ENCODE data around the gene MYRIP. TPM values are rescaled to one million over a fixed set of nuclear protein-coding genes. Genes with fewer than 3 reads are reported as not detected.
"Not testable (repeated sequence)": the region's sequence is repeated elsewhere in the genome, so short reads cannot be mapped to it uniquely, and the experiment has no call there.

MYRIP gene
- total and polyA plus RNA-seq, 12 donors, result 0.45 to 2.7 (median 1.3) TPM

DNA sequence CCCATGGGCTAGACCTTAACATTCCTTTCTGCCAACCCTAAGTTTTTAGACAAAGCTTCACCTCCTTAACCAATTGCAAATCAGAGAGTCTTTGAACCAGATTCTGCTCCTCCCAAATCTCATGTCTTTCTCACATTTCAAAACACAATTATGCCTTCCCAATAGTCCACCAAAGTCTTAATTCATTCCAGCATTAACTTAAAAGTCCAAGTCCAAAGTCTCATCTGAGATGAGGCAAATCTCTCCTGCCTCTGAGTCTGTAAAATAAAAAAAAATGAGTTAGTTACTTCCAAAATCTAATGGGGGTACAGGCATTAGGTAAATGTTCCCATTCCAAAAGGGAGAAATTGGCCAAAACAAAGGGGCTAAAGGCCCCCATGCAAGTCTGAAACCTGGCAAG lies 43.8 kb upstream of the MYRIP start:
- Histone ChIP-seq H3K36me3 (no peaks in the 10 kb centered on the region), H3K27ac (no peak overlapping the region), H3K9me3 (peaks cover 0 to 4% (median 0%) of the 10 kb centered on the region in 11 donors), H3K27me3 (no peaks in the 10 kb centered on the region), H3K4me1 (peaks cover 0 to 4% (median 0%) of the 10 kb centered on the region in 9 donors), H3K4me3 (no peak overlapping the region)
- DNase-seq, result no peak
- ATAC-seq, result no peak
- intact Hi-C loops (cut with DNase I), result no loop called here
- TF ChIP-seq, protein P1, sequence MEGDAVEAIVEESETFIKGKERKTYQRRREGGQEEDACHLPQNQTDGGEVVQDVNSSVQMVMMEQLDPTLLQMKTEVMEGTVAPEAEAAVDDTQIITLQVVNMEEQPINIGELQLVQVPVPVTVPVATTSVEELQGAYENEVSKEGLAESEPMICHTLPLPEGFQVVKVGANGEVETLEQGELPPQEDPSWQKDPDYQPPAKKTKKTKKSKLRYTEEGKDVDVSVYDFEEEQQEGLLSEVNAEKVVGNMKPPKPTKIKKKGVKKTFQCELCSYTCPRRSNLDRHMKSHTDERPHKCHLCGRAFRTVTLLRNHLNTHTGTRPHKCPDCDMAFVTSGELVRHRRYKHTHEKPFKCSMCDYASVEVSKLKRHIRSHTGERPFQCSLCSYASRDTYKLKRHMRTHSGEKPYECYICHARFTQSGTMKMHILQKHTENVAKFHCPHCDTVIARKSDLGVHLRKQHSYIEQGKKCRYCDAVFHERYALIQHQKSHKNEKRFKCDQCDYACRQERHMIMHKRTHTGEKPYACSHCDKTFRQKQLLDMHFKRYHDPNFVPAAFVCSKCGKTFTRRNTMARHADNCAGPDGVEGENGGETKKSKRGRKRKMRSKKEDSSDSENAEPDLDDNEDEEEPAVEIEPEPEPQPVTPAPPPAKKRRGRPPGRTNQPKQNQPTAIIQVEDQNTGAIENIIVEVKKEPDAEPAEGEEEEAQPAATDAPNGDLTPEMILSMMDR (IDR thresholded peaks at IDR 0.05), result no peak

DNA sequence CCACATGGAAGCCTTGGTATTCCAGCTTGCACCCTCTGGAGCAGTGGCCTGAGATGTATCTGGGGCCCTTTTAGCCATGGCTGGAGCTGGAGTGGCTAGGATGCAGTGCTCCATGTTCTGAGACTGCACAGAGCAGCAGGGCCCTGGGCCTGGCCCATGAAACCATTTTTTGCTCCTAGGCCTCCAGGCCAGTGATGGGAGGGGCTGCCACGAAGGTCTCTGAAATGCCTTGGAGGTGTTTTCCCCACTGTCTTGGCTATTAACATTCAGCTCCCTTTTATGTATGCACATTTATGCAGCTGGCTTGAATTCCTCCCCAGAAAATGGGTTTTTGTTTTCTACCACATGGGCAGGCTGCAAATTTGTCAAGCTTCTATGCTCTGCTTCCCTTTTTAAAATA lies 43.0 kb upstream of the MYRIP start:
- Histone ChIP-seq H3K4me3 (no peak overlapping the region), H3K36me3 (no peaks in the 10 kb centered on the region), H3K27me3 (no peaks in the 10 kb centered on the region), H3K27ac (no peak overlapping the region), H3K4me1 (peaks cover 0 to 4% (median 0%) of the 10 kb centered on the region in 9 donors), H3K9me3 (peaks cover 0 to 4% (median 0%) of the 10 kb centered on the region in 11 donors)
- no peak for DNase-seq
- ATAC-seq, result no peak
- TF ChIP-seq, protein P1 (IDR thresholded peaks at IDR 0.05), result no peak
- intact Hi-C loops (cut with DNase I), result no loop called here
- WGBS, 2 donors, result 56 to 79% methylated on average over 1 of the region's 1 CpG

DNA sequence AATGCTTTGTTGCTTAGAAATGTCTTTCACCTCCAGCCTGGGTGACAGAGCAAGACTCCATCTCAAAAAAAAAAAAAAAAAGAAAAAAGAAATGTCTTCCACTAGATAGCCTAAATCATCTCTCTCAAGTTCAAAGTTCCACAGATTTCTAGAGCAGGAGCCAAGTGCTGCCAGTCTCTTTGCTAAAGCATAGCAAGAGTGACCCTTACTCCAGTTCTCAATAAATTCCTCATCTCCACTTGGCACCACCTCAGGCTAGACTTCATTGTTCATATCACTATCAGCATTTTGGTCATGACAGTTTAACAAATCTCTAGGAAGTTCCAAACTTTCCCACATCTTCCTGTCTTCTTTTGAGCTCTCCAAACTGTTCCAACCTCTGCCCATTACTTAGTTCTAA lies 42.5 kb upstream of the MYRIP start:
- H3K36me3 ChIP-seq; intact Hi-C loops (cut with DNase I); H3K27ac ChIP-seq; H3K4me1 ChIP-seq; H3K9me3 ChIP-seq; H3K4me3 ChIP-seq; ATAC-seq; H3K27me3 ChIP-seq; DNase-seq: not testable (repeated sequence)

DNA sequence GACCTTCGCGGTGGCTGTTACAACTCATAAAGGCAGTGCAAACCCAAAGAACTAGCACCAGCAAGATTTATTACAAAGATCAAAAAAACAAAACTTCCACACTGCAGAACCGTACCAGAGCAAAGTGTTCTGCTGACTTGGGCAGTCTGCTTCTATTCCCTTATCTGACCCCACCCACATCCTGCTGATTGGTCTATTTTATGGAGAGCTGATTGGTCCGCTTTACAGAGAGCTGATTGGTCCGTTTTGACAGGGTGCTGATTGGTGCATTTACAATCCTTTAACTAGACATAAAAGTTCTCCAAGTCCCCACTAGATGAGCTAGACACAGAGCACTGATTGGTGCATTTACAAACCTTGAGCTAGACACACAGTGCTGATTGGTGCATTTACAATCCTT lies 31.2 kb upstream of the MYRIP start:
- H3K27me3 ChIP-seq; H3K27ac ChIP-seq; H3K4me1 ChIP-seq; intact Hi-C loops (cut with DNase I); H3K9me3 ChIP-seq; H3K36me3 ChIP-seq; ATAC-seq; H3K4me3 ChIP-seq; DNase-seq: not testable (repeated sequence)
- 83 to 87% methylated on average over 5 of the region's 5 CpGs for WGBS, 2 donors

DNA sequence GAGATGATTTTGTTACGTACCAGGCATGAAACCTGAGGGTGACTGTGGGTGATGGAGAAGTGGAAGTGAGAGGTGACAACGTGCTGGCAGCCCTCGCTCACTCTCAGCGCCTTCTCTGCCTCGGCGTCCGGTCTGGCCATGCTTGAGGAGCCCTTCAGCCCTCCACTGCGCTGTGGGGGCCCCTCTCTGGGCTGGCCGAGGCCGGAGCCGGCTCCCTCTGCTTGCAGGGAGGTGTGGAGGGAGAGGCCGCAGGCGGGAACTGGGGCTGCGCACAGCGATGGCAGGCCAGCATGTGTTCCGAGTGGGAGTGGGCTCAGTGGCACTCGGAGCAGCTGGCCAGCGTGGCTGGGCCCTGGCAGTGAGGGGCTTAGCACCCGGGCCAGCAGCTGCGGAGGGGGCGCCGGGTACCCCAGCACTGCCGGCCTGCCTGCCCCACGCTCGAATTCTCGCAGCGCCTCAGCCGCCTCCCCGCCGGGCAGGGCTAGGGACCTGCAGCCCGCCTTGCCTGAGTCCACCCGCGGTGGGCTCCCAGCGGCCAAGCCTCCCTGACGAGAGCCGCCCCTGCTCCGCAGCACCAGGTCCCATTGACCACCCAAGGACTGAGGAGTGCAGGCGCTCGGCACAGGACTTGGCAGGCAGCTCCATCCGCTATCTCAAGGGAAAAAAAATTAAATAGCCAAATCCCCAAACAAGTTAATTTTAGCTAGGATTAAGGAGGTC lies 29.7 kb upstream of the MYRIP start:
- ATAC-seq (peak in 1 of 8 donors; percentile 47), DNase-seq (no peak)
- Histone ChIP-seq H3K4me3 (no peak overlapping the region), H3K27me3 (no peaks in the 10 kb centered on the region), H3K36me3 (no peaks in the 10 kb centered on the region), H3K27ac (no peak overlapping the region), H3K4me1 (peaks cover 0 to 6% (median 0%) of the 10 kb centered on the region in 9 donors), H3K9me3 (peaks cover 0 to 3% (median 0%) of the 10 kb centered on the region in 11 donors)
- TF ChIP-seq, protein P1 (IDR thresholded peaks at IDR 0.05), result no peak
- WGBS, 2 donors, result 93 to 94% methylated on average over 40 of the region's 40 CpGs
- intact Hi-C loops (cut with DNase I), result no loop called here

All from heart right ventricle (tissue), 16 donors.